HG02870 (cell line): ENCODE data around the gene RHD.
"Not testable (repeated sequence)": the region's sequence is repeated elsewhere in the genome, so short reads cannot be mapped to it uniquely, and the experiment has no call there.

ENCODE experiments used
- ATAC-seq: cut with Tn5 transposase; IDR thresholded peaks from one replicate; pipeline ENCODE4 v1.9.1; 2021; ENCODE audit warnings: mild to moderate bottlenecking, moderate library complexity; ENCODE audit not compliant: unreplicated experiment

Gene RHD

DNA sequence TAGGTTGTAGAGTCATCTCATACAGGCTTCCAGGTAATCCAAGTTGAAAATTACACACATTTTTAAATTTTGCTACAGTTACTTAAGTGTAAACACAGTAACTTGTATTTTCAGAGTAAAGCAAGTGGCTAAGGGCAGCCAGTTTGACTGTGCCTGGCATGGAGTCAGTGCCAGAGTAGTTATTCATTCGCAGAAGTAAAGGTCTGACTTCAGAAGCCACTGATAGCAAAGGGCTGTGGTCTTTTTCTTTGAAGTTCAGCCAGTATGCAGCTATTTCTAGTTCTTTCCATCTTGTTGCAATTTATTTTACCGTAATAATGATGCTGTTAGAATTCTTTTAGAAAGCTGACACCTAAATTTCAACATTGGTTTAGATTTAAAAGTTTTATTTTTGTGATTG, 75.2 kb downstream of the RHD start:
- no peak for ATAC-seq

GRCh38 chr1:25349606-25350005, 77.3 kb downstream of the RHD start:
- no peak for ATAC-seq

DNA sequence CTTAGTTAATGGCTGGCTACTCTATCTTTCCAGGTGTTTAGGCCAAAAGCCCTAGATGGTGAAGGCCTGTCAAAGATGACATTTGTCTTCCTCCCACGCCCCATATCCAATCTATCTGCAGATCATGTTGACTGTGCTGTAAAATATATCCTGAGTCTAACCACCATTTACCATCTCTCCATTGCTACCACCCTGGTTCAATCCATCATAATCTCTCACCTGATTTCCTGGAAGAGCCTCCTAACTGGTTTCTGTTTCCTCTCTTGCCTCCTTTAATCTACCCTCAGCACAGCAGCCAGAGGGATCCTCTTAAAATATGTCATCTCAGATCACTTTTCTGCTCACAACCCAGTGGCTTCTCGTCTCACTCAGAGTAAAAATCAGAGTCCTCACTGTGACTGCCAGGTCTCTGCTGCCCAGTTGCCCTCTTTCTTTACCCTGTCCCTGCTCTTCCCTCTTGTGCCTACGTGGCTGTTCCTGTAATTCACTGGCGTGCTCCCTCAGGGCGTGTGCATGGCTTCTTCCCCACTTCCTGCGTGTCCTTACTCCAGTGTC, 83.6 kb downstream of the RHD start:
- ATAC-seq: no peak

- no peak for ATAC-seq
These were observed 84.1 kb downstream of the RHD start for GRCh38 chr1:25356441-25356840.

GRCh38 chr1:25356848-25357247, 84.5 kb downstream of the RHD start:
- ATAC-seq: no peak

- ATAC-seq: no peak
These were observed 88.6 kb downstream of the RHD start for GRCh38 chr1:25360596-25361581.

- ATAC-seq: no peak
These were observed 89.6 kb downstream of the RHD start for GRCh38 chr1:25361901-25362300.

- ATAC-seq: not testable (repeated sequence)
These were observed 90.6 kb downstream of the RHD start for GRCh38 chr1:25362634-25363559.

- ATAC-seq: no peak
These were observed 96.9 kb downstream of the RHD start for GRCh38 chr1:25369241-25369640.

DNA sequence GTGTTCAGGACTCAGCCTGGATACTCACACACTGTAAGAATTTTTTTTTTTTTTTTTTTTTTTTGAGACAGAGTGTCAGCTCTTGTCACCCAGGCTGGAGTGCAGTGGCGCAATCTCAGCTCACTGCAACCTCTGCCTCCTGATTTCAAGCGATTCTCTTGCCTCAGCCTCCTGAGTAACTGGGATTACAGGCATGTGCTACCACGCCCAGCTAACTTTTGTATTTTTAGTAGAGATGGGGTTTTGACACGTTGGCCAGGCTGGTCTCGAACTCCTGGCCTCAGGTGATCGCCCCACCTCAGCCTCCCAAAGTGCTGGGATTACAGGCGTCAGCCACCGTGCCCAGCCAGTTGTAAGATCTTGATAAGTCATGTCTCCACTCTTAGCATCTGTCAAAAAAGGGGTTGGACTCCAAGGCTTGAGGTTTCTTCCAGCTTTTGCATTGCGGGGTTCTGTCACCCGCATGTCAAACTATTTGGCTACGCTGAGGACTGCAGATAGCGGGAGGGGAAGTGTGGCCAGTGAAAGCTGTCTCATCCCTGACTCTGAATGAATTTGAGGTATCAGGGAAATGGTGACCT, 97.5 kb downstream of the RHD start:
- not testable (repeated sequence) for ATAC-seq

GRCh38 chr1:25371757-25372156, 99.4 kb downstream of the RHD start:
- not testable (repeated sequence) for ATAC-seq

GRCh38 chr1:25378367-25378766, 106.1 kb downstream of the RHD start:
- ATAC-seq: not testable (repeated sequence)
